ENCODE results near the gene PHACTR2.
"Not testable (repeated sequence)": the region's sequence is repeated elsewhere in the genome, so short reads cannot be mapped to it uniquely, and the experiment has no call there.

The PHACTR2 gene

DNA sequence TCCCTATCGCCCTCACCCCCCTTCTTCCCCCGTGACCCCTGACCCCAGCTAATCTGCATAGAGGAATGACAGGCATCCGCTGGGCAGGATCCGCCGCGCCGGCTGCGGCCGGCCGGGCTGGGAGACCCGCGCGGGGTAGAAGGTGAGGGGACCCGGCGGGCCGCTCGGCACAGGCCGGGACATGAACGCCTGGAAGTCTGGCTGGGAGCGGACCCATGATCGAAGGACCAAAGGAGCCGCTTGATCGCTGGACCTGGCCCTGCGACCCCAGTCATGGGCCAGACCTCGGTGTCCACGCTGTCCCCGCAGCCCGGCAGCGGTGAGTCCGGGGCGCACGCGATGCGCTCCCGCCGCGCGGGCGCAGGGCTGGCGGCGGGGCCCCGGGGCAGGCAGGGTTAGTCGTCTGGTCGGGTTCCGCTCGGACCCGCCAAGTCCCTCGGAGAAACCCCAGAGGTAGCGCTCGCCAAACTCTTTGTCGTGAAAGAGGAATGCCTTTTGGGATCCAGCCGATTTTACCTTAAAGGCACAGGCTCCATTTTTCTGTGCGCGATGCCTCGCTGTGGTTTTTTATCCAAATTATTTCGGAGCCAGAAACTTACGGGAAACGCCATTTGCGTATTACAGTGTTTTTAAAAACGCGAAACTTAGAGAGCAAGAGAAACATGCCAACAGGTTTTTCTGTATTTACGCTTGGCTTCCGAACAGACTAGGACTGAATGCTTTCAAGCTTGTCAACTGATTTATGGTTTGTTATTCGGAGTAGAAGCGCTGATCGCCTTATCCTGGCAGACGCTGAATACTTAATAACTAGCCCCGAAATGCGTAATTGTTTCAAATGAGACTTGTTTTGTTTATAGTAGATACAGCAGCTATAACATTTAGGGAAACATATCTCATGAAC is at the start of gene PHACTR2:
PHACTR2 (plus strand) TSS at position 75 of the 901 bp plus-strand sequence; CDS start at position 274, 199 bp downstream.
- Histone ChIP-seq H3K9ac (ENCODE audit: low read length) (no peak within 1 kb of the TSS), H3K4me1 (ENCODE audit: control insufficient read depth, insufficient read depth, low read length) (no peaks in the 10 kb centered on the region), H3K27me3 (ENCODE audit: control insufficient read depth, insufficient read depth, low read length) (no peaks in the 10 kb centered on the region), H3K4me3 (ENCODE audit: low read length) (peak within 1 kb of the TSS; percentile 75), H3K27ac (ENCODE audit: low read depth, low read length) (peak within 1 kb of the TSS; percentile 89), H3K36me3 (ENCODE audit: control insufficient read depth, insufficient read depth, low read length) (no peaks in the 10 kb centered on the region)

- Histone ChIP-seq H3K27ac (ENCODE audit: low read depth, low read length) (no peak overlapping the region), H3K27me3 (ENCODE audit: control insufficient read depth, insufficient read depth, low read length) (no peaks in the 10 kb centered on the region), H3K4me3 (ENCODE audit: low read length) (peak overlapping the region; percentile 16), H3K36me3 (ENCODE audit: control insufficient read depth, insufficient read depth, low read length) (no peaks in the 10 kb centered on the region), H3K9ac (ENCODE audit: low read length) (no peak overlapping the region), H3K4me1 (ENCODE audit: control insufficient read depth, insufficient read depth, low read length) (no peaks in the 10 kb centered on the region)
These were observed 48.4 kb upstream of the PHACTR2 start for GRCh38 chr6:143629104-143630080.

DNA sequence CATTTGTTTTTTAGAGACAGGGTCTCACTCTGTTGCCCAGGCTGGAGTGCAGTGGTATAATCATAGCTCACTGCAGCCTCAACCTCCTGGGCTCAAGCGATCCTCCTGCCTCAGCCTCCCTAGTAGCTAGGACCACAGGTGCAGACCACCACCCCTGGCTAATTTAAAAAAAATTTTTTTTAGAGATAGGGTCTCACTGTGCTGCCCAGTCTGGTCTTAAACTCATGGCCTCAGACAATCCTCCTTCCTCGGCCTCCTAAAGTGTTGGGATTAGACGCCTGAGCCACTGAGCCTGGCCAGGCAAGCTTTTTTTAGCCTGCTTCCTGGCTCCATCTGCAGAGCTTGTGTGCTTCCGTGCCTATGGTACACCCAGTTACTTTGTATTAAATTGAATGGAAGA is 46.6 kb upstream of the PHACTR2 start:
- H3K4me1 ChIP-seq (ENCODE audit: control insufficient read depth, insufficient read depth, low read length); H3K27me3 ChIP-seq (ENCODE audit: control insufficient read depth, insufficient read depth, low read length); H3K9ac ChIP-seq (ENCODE audit: low read length); H3K4me3 ChIP-seq (ENCODE audit: low read length); H3K36me3 ChIP-seq (ENCODE audit: control insufficient read depth, insufficient read depth, low read length); H3K27ac ChIP-seq (ENCODE audit: low read depth, low read length): not testable (repeated sequence)

DNA sequence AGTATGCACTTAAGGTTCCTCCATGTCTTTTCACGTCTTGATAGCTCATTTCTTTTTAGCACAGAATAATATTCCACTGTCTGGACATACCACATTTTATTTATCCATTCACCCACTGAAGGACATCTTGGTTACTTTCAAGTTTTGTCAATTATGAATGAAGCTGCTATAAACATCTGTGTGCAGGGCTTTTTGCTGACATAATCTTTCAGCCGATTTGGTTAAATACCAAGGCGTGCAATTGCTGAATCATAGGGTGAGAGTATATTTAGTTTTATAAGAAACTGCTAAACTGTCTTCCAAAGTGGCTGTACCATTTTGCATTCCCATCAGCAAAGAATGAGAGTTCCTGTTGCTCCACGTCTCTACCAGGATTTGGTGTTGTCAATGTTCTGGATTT is 44.9 kb upstream of the PHACTR2 start:
- no peak overlapping the region for H3K27ac ChIP-seq (ENCODE audit: low read depth, low read length)
- no peak overlapping the region for H3K4me3 ChIP-seq (ENCODE audit: low read length)
- no peaks in the 10 kb centered on the region for H3K27me3 ChIP-seq (ENCODE audit: control insufficient read depth, insufficient read depth, low read length)
- no peaks in the 10 kb centered on the region for H3K4me1 ChIP-seq (ENCODE audit: control insufficient read depth, insufficient read depth, low read length)
- H3K9ac ChIP-seq (ENCODE audit: low read length), result no peak overlapping the region
- no peaks in the 10 kb centered on the region for H3K36me3 ChIP-seq (ENCODE audit: control insufficient read depth, insufficient read depth, low read length)

- Histone ChIP-seq H3K4me3 (ENCODE audit: low read length) (no peak overlapping the region), H3K4me1 (ENCODE audit: control insufficient read depth, insufficient read depth, low read length) (no peaks in the 10 kb centered on the region), H3K36me3 (ENCODE audit: control insufficient read depth, insufficient read depth, low read length) (no peaks in the 10 kb centered on the region), H3K27me3 (ENCODE audit: control insufficient read depth, insufficient read depth, low read length) (no peaks in the 10 kb centered on the region), H3K27ac (ENCODE audit: low read depth, low read length) (no peak overlapping the region), H3K9ac (ENCODE audit: low read length) (no peak overlapping the region)
These were observed 43.3 kb upstream of the PHACTR2 start for GRCh38 chr6:143634486-143634885.

DNA sequence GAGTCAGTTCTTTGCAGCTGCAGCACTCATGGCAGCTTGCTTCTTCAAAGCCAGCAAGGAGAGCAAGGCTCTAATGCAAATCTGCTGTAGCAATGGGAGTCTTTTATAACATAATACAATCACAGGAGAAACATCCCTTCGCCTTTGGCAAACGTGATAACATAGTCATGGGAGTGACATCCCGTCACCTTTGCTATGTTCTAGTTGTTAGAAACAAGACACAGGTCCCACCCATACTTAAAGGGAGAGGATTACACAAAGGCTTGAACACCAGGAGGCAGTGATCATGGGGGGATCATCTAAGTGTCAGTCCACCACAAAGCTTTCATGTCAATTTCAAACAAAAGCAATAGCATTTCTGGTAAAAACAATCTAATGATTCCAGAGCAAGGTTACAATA is 40.1 kb upstream of the PHACTR2 start:
- H3K4me3 ChIP-seq (ENCODE audit: low read length), result no peak overlapping the region
- H3K27me3 ChIP-seq (ENCODE audit: control insufficient read depth, insufficient read depth, low read length), result no peaks in the 10 kb centered on the region
- no peak overlapping the region for H3K9ac ChIP-seq (ENCODE audit: low read length)
- no peaks in the 10 kb centered on the region for H3K36me3 ChIP-seq (ENCODE audit: control insufficient read depth, insufficient read depth, low read length)
- H3K4me1 ChIP-seq (ENCODE audit: control insufficient read depth, insufficient read depth, low read length), result no peaks in the 10 kb centered on the region
- H3K27ac ChIP-seq (ENCODE audit: low read depth, low read length), result no peak overlapping the region

GRCh38 chr6:143642403-143642802 is 35.4 kb upstream of the PHACTR2 start:
- H3K27me3 ChIP-seq (ENCODE audit: control insufficient read depth, insufficient read depth, low read length), result no peaks in the 10 kb centered on the region
- H3K4me1 ChIP-seq (ENCODE audit: control insufficient read depth, insufficient read depth, low read length), result no peaks in the 10 kb centered on the region
- H3K36me3 ChIP-seq (ENCODE audit: control insufficient read depth, insufficient read depth, low read length), result no peaks in the 10 kb centered on the region
- no peak overlapping the region for H3K9ac ChIP-seq (ENCODE audit: low read length)
- H3K27ac ChIP-seq (ENCODE audit: low read depth, low read length), result no peak overlapping the region
- H3K4me3 ChIP-seq (ENCODE audit: low read length), result no peak overlapping the region

GRCh38 chr6:143647191-143647590 is 30.6 kb upstream of the PHACTR2 start:
- no peaks in the 10 kb centered on the region for H3K36me3 ChIP-seq (ENCODE audit: control insufficient read depth, insufficient read depth, low read length)
- H3K4me3 ChIP-seq (ENCODE audit: low read length), result no peak overlapping the region
- no peaks in the 10 kb centered on the region for H3K27me3 ChIP-seq (ENCODE audit: control insufficient read depth, insufficient read depth, low read length)
- no peak overlapping the region for H3K9ac ChIP-seq (ENCODE audit: low read length)
- H3K27ac ChIP-seq (ENCODE audit: low read depth, low read length), result no peak overlapping the region
- H3K4me1 ChIP-seq (ENCODE audit: control insufficient read depth, insufficient read depth, low read length), result no peaks in the 10 kb centered on the region

DNA sequence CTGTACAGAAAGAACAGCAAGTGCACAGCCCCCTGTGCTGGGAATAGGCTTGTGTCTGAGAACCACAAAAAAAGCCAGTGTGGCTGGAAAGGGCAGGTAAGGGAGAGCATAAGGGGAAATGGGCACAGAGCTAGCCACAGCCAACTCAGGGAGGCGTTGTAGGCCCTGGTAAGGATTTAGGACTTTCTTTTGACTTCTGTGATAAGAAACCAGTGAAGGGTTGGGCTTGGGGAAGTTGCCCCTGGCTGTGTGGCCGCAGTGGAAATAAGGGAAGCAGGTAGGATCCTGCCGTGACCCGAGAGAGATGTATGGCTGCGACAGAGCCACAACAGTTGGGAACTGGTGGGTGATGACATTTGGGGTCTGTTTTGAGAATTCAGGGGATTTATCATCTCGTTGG is 30.0 kb upstream of the PHACTR2 start:
- Histone ChIP-seq H3K4me1 (ENCODE audit: control insufficient read depth, insufficient read depth, low read length) (no peaks in the 10 kb centered on the region), H3K4me3 (ENCODE audit: low read length) (no peak overlapping the region), H3K27me3 (ENCODE audit: control insufficient read depth, insufficient read depth, low read length) (no peaks in the 10 kb centered on the region), H3K9ac (ENCODE audit: low read length) (no peak overlapping the region), H3K27ac (ENCODE audit: low read depth, low read length) (no peak overlapping the region), H3K36me3 (ENCODE audit: control insufficient read depth, insufficient read depth, low read length) (no peaks in the 10 kb centered on the region)

GRCh38 chr6:143649319-143649718 is 28.4 kb upstream of the PHACTR2 start:
- not testable (repeated sequence) for H3K4me3 ChIP-seq (ENCODE audit: low read length); H3K27me3 ChIP-seq (ENCODE audit: control insufficient read depth, insufficient read depth, low read length); H3K4me1 ChIP-seq (ENCODE audit: control insufficient read depth, insufficient read depth, low read length); H3K36me3 ChIP-seq (ENCODE audit: control insufficient read depth, insufficient read depth, low read length); H3K27ac ChIP-seq (ENCODE audit: low read depth, low read length); H3K9ac ChIP-seq (ENCODE audit: low read length)

DNA sequence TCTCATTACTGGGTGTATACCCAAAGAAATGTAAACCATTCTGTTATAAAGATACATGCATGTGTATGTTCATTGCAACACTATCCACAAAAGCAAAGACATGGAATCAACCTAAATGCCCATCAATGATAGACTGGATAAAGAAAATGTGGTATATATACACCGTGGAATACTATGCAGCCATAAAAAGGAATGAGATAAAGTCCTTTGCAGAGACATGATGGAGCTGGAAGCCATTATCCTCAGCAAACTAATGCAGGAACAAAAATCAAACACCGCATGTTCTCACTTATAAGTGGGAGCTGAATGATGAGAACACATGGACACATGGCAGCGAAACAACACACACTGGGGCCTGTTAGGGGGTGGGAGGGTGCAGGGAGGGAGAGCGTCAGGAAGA is 26.4 kb upstream of the PHACTR2 start:
- H3K27ac ChIP-seq (ENCODE audit: low read depth, low read length); H3K9ac ChIP-seq (ENCODE audit: low read length); H3K4me1 ChIP-seq (ENCODE audit: control insufficient read depth, insufficient read depth, low read length); H3K36me3 ChIP-seq (ENCODE audit: control insufficient read depth, insufficient read depth, low read length); H3K27me3 ChIP-seq (ENCODE audit: control insufficient read depth, insufficient read depth, low read length); H3K4me3 ChIP-seq (ENCODE audit: low read length): not testable (repeated sequence)

- H3K36me3 ChIP-seq (ENCODE audit: control insufficient read depth, insufficient read depth, low read length), result no peaks in the 10 kb centered on the region
- H3K27me3 ChIP-seq (ENCODE audit: control insufficient read depth, insufficient read depth, low read length), result no peaks in the 10 kb centered on the region
- no peak overlapping the region for H3K27ac ChIP-seq (ENCODE audit: low read depth, low read length)
- H3K9ac ChIP-seq (ENCODE audit: low read length), result no peak overlapping the region
- no peaks in the 10 kb centered on the region for H3K4me1 ChIP-seq (ENCODE audit: control insufficient read depth, insufficient read depth, low read length)
- no peak overlapping the region for H3K4me3 ChIP-seq (ENCODE audit: low read length)
These were observed 24.9 kb upstream of the PHACTR2 start for GRCh38 chr6:143652841-143653331.
